Adrenal gland (tissue), 12 donors: ENCODE results near the gene STYX. TPM values are rescaled to one million over a fixed set of nuclear protein-coding genes. Genes with fewer than 3 reads are reported as not detected.

Experiments
- DNase-seq, 7 donors: peaks; one replicate each; pipeline ENCODE4 v3.0.0-alpha.2; 2019 to 2020
- H3K27ac ChIP-seq, 5 donors: fragments of 200-600 bp; sonication (generic) in 4 of 5; 1 replicate in 3 of 5; 2 replicates in 2 of 5; pipeline versions ENCODE4 v1.5.1 to v1.8.0; 2016 to 2020; ENCODE audit warnings: mild to moderate bottlenecking in 1 of 5
- H3K27me3 ChIP-seq: fragments of 200-600 bp; 2 replicates; pipeline ENCODE4 v1.8.0; 2021
- H3K36me3 ChIP-seq, 2 donors: fragments of 200-600 bp; replicated peaks in 1 of 2; 1 replicate in 1 of 2; 2 replicates in 1 of 2; pipeline versions ENCODE4 v1.5.1 to v1.8.0; 2018 to 2022
- H3K4me1 ChIP-seq, 2 donors: fragments of 200-600 bp; replicated peaks in 1 of 2; 1 replicate in 1 of 2; 2 replicates in 1 of 2; pipeline versions ENCODE4 v1.5.1 to v1.8.0; 2018 to 2021
- H3K4me3 ChIP-seq, 4 donors: fragments of 200-600 bp; sonication (generic) in 3 of 4; one replicate each; pipeline ENCODE4 v1.5.1; 2016 to 2018
- H3K9me3 ChIP-seq, 3 donors: fragments of 200-600 bp; sonication (generic) in 1 of 3; replicated peaks in 1 of 3; 1 replicate in 2 of 3; 2 replicates in 1 of 3; pipeline versions ENCODE4 v1.5.1 to v1.8.0; 2016 to 2021
- CTCF ChIP-seq, 6 experiments: fragments of 450-650 bp in 4 of 6; fragments of 200-600 bp in 2 of 6; sonication (generic) in 1 of 6; IDR thresholded peaks; 1 replicate in 5 of 6; 2 replicates in 1 of 6; pipeline versions ENCODE4 v1.5.1 to v1.8.0; 2016 to 2021; ENCODE audit warnings: antibody characterized with exemption in 6 of 6, mild to moderate bottlenecking in 2 of 6, moderate library complexity in 1 of 6
- POLR2A ChIP-seq, 2 donors: fragments of 450-650 bp; IDR thresholded peaks; one replicate each; pipeline ENCODE4 v1.6.1; 2017; ENCODE audit warnings: antibody characterized with exemption in 2 of 2, mild to moderate bottlenecking in 2 of 2, moderate library complexity in 1 of 2
- WGBS, 4 donors: extraction: QIAGEN DNeasy Blood & Tissue Kit in 2 of 4; methylation state at CpG; one replicate each; pipeline versions ENCODE4 v1.1.5 to v1.1.7; 2013 to 2017; 5-methylcytosine and 5-hydroxymethylcytosine counted together
- intact Hi-C, 2 donors: fragments of 100-400 bp; cut with DNase I; formaldehyde crosslinking; loops; one replicate each; pipeline versions ENCODE4 v1.14.1 to v1.15.0; 2022 to 2023
- polyA plus RNA-seq, 3 donors: library from polyadenylated mRNA; stranded (reverse); fragments of 200-250 nt in 2 of 3; fragments of 350-450 nt in 1 of 3; fragmentation: Illumina TruSeq in 1 of 3; extraction: RNeasy Lipid Tissue Mini Kit (QIAGEN cat#74804) in 1 of 3; gene quantifications; one replicate each; pipeline ENCODE4 v1.2.3, GENCODE V29; 2013 to 2014
- total RNA-seq, 9 donors: library from RNA; depleted of rRNA in 4 of 9; stranded (reverse); fragments of >200 nt in 4 of 9; fragments of 120-200 nt in 1 of 9; fragmentation: NEBNext Ultra II Directional in 1 of 9; extraction: Animal tissue kit (Norgen Biotek cat#: 25700) in 1 of 9; gene quantifications; one replicate each; pipeline versions ENCODE4 v1.1.0 to v1.2.4, GENCODE V29; 2013 to 2023
- donor health status: healthy with polysubstance abuse.
- donor health status: Bipolar disorder and iron deficiency.
- donor health status: DM: yes; HTN: yes; CAD: no.
- donor health status: DM: no; HTN: no; CAD: no.
- donor health status: DM: no; HTN: no; CAD: no.
- donor health status: DM: yes; HTN: yes; CAD: no.

STYX gene
- total and polyA plus RNA-seq, 12 donors = 1.6 to 13.0 (median 6.4) TPM

- no peak overlapping the region for H3K4me3 ChIP-seq
- DNase-seq = no peak
- no peaks in the 10 kb centered on the region for H3K9me3 ChIP-seq
- no peaks in the 10 kb centered on the region for H3K4me1 ChIP-seq
- TF ChIP-seq POLR2A (IDR thresholded peaks at IDR 0.05) = no peak
- no peak for TF ChIP-seq CTCF (IDR thresholded peaks at IDR 0.05)
- intact Hi-C loops = no loop called here
- no peak overlapping the region for H3K27ac ChIP-seq
- WGBS, 4 donors = 79 to 93% (median 87%) methylated on average over 3 of the region's 3 CpGs
- H3K36me3 ChIP-seq = no peaks in the 10 kb centered on the region
- no peaks in the 10 kb centered on the region for H3K27me3 ChIP-seq
Measured at GRCh38 chr14:52797653-52798052, 67.7 kb downstream of the STYX start.

- intact Hi-C loops = no loop called here
- H3K4me1 ChIP-seq = no peaks in the 10 kb centered on the region
- H3K9me3 ChIP-seq = no peaks in the 10 kb centered on the region
- H3K4me3 ChIP-seq = no peak overlapping the region
- no peak for DNase-seq
- WGBS, 4 donors = 93 to 97% (median 95%) methylated on average over 15 of the region's 15 CpGs
- no peak for TF ChIP-seq CTCF (IDR thresholded peaks at IDR 0.05)
- TF ChIP-seq POLR2A (IDR thresholded peaks at IDR 0.05) = no peak
- no peaks in the 10 kb centered on the region for H3K36me3 ChIP-seq
- H3K27ac ChIP-seq = no peak overlapping the region
- no peaks in the 10 kb centered on the region for H3K27me3 ChIP-seq
Measured at GRCh38 chr14:52798826-52799225, 68.9 kb downstream of the STYX start.

GRCh38 chr14:52801014-52801712, 71.2 kb downstream of the STYX start:
- Histone ChIP-seq H3K9me3 (no peaks in the 10 kb centered on the region), H3K4me3 (no peak overlapping the region), H3K4me1 (no peaks in the 10 kb centered on the region), H3K27ac (no peak overlapping the region), H3K36me3 (no peaks in the 10 kb centered on the region), H3K27me3 (no peaks in the 10 kb centered on the region)
- WGBS, 4 donors = 70 to 75% (median 72%) methylated on average over 5 of the region's 5 CpGs
- intact Hi-C loops = no loop called here
- no peak for DNase-seq
- TF ChIP-seq CTCF (IDR thresholded peaks at IDR 0.05) = no peak
- TF ChIP-seq POLR2A (IDR thresholded peaks at IDR 0.05) = no peak

GRCh38 chr14:52802597-52802996, 72.6 kb downstream of the STYX start:
- H3K9me3 ChIP-seq = no peaks in the 10 kb centered on the region
- 86 to 96% (median 93%) methylated on average over 3 of the region's 3 CpGs for WGBS, 4 donors
- H3K4me3 ChIP-seq = no peak overlapping the region
- H3K4me1 ChIP-seq = no peaks in the 10 kb centered on the region
- no peaks in the 10 kb centered on the region for H3K36me3 ChIP-seq
- intact Hi-C loops = no loop called here
- DNase-seq = no peak
- no peak overlapping the region for H3K27ac ChIP-seq
- TF ChIP-seq CTCF (IDR thresholded peaks at IDR 0.05) (no peak), POLR2A (IDR thresholded peaks at IDR 0.05) (no peak)
- H3K27me3 ChIP-seq = no peaks in the 10 kb centered on the region
